ENCODE results near the gene COLEC12. TPM values are rescaled to one million over a fixed set of nuclear protein-coding genes. Genes with fewer than 3 reads are reported as not detected.

Gene COLEC12
- total RNA-seq, 2 donors from 2014 or later, result 1.9 to 4.7 TPM

- no peak for DNase-seq
- Histone ChIP-seq H3K4me1 (no peaks in the 10 kb centered on the region), H3K9me3 (no peaks in the 10 kb centered on the region), H3K36me3 (no peaks in the 10 kb centered on the region), H3K9ac (ENCODE audit: low read depth in 2 of 2, low read length in 2 of 2) (no peak overlapping the region), H3K4me3 (no peak overlapping the region), H3K27ac (no peak overlapping the region), H3K27me3 (no peaks in the 10 kb centered on the region)
- TF ChIP-seq CTCF (IDR thresholded peaks at IDR 0.05), result no peak
- intact Hi-C loops (cut with DNase I), result no loop called here
Observed at GRCh38 chr18:425106-425745, 75.3 kb downstream of the COLEC12 start.

- Histone ChIP-seq H3K27me3 (no peaks in the 10 kb centered on the region), H3K27ac (no peak overlapping the region), H3K9ac (ENCODE audit: low read depth in 2 of 2, low read length in 2 of 2) (no peak overlapping the region), H3K36me3 (no peaks in the 10 kb centered on the region), H3K4me3 (no peak overlapping the region), H3K9me3 (no peaks in the 10 kb centered on the region), H3K4me1 (no peaks in the 10 kb centered on the region)
- intact Hi-C loops (cut with DNase I), result no loop called here
- DNase-seq, result no peak
- no peak for TF ChIP-seq CTCF (IDR thresholded peaks at IDR 0.05)
Observed at GRCh38 chr18:424668-425067, 75.8 kb downstream of the COLEC12 start.

- no peak for TF ChIP-seq CTCF (IDR thresholded peaks at IDR 0.05)
- DNase-seq, result no peak
- no peaks in the 10 kb centered on the region for H3K27me3 ChIP-seq
- intact Hi-C loops (cut with DNase I), result no loop called here
- no peaks in the 10 kb centered on the region for H3K36me3 ChIP-seq
- no peak overlapping the region for H3K9ac ChIP-seq (ENCODE audit: low read depth in 2 of 2, low read length in 2 of 2)
- H3K27ac ChIP-seq, result no peak overlapping the region
- H3K9me3 ChIP-seq, result no peaks in the 10 kb centered on the region
- no peaks in the 10 kb centered on the region for H3K4me1 ChIP-seq
- H3K4me3 ChIP-seq, result no peak overlapping the region
Observed at GRCh38 chr18:424071-424661, 76.3 kb downstream of the COLEC12 start.

GRCh38 chr18:422966-423365 is 77.5 kb downstream of the COLEC12 start:
- no peak for DNase-seq
- no peaks in the 10 kb centered on the region for H3K4me1 ChIP-seq
- no peaks in the 10 kb centered on the region for H3K36me3 ChIP-seq
- intact Hi-C loops (cut with DNase I), result no loop called here
- H3K9me3 ChIP-seq, result no peaks in the 10 kb centered on the region
- no peak overlapping the region for H3K4me3 ChIP-seq
- TF ChIP-seq CTCF (IDR thresholded peaks at IDR 0.05), result no peak
- H3K27ac ChIP-seq, result no peak overlapping the region
- no peaks in the 10 kb centered on the region for H3K27me3 ChIP-seq
- H3K9ac ChIP-seq (ENCODE audit: low read depth in 2 of 2, low read length in 2 of 2), result no peak overlapping the region

GRCh38 chr18:421247-422155 is 79.0 kb downstream of the COLEC12 start:
- H3K27ac ChIP-seq, result no peak overlapping the region
- intact Hi-C loops (cut with DNase I), result no loop called here
- no peak for TF ChIP-seq CTCF (IDR thresholded peaks at IDR 0.05)

More at GRCh38 chr18:421247-422155, 79.0 kb downstream of the COLEC12 start:
- no peak overlapping the region for H3K4me3 ChIP-seq
- H3K27me3 ChIP-seq, result no peaks in the 10 kb centered on the region
- no peaks in the 10 kb centered on the region for H3K4me1 ChIP-seq
- no peaks in the 10 kb centered on the region for H3K9me3 ChIP-seq
- DNase-seq, result no peak
- H3K36me3 ChIP-seq, result no peaks in the 10 kb centered on the region
- no peak overlapping the region for H3K9ac ChIP-seq (ENCODE audit: low read depth in 2 of 2, low read length in 2 of 2)

Data from colonic mucosa (tissue), 4 donors.